Naive B cell (primary cell): ENCODE data around the gene ABCB6. TPM values are rescaled to one million over a fixed set of nuclear protein-coding genes. Genes with fewer than 3 reads are reported as not detected.

Source experiments
- ATAC-seq, 2 donors: fragments of 150-1000 bp; cut with Tn5 transposase; 2 replicates each; pipeline ENCODE4 v1.10.0; 2021; ENCODE audit warnings: low read depth in 2 of 2, mild to moderate bottlenecking in 2 of 2, moderate library complexity in 2 of 2
- DNase-seq: peaks from one replicate; pipeline ENCODE4 v3.0.0; 2022
- H3K27ac Mint-ChIP-seq, 6 donors: one replicate each; pipeline ENCODE4 v1.8.0; 2020 to 2022; ENCODE audit warnings: mild to moderate bottlenecking in 6 of 6, mixed read lengths in 6 of 6, moderate library complexity in 5 of 6, inconsistent platforms in 2 of 6
- H3K27me3 Mint-ChIP-seq, 3 donors: one replicate each; pipeline ENCODE4 v1.8.0; 2021 to 2022; ENCODE audit warnings: mixed read lengths in 3 of 3, mild to moderate bottlenecking in 1 of 3
- H3K36me3 Mint-ChIP-seq, 2 donors: one replicate each; pipeline ENCODE4 v1.8.0; 2020 to 2022; ENCODE audit warnings: mixed read lengths in 2 of 2, inconsistent platforms in 1 of 2, mild to moderate bottlenecking in 1 of 2
- H3K4me1 Mint-ChIP-seq, 3 donors: one replicate each; pipeline ENCODE4 v1.8.0; 2020 to 2022; ENCODE audit warnings: mixed read lengths in 3 of 3, inconsistent platforms in 1 of 3, mild to moderate bottlenecking in 1 of 3, moderate library complexity in 1 of 3
- H3K4me3 Mint-ChIP-seq, 8 donors: one replicate each; pipeline ENCODE4 v1.8.0; 2020 to 2022; ENCODE audit warnings: mild to moderate bottlenecking in 8 of 8, mixed read lengths in 8 of 8, moderate library complexity in 8 of 8, inconsistent platforms in 2 of 8
- H3K9me3 Mint-ChIP-seq, 7 donors: one replicate each; pipeline ENCODE4 v1.8.0; 2020 to 2022; ENCODE audit warnings: mixed read lengths in 7 of 7, mild to moderate bottlenecking in 5 of 7, inconsistent platforms in 2 of 7, moderate library complexity in 1 of 7
- polyA plus RNA-seq, 6 donors: library from polyadenylated mRNA; unstranded; fragments of 300-500 nt; fragmentation: Illumina TruSeq; gene quantifications; one replicate each; pipeline ENCODE4 v1.2.3, GENCODE V29; 2021; ENCODE audit warnings: low read depth in 6 of 6

The ABCB6 gene
- polyA plus RNA-seq, 6 donors from 2014 or later = 2.1 to 6.4 (median 3.2) TPM; not detected in 1

DNA sequence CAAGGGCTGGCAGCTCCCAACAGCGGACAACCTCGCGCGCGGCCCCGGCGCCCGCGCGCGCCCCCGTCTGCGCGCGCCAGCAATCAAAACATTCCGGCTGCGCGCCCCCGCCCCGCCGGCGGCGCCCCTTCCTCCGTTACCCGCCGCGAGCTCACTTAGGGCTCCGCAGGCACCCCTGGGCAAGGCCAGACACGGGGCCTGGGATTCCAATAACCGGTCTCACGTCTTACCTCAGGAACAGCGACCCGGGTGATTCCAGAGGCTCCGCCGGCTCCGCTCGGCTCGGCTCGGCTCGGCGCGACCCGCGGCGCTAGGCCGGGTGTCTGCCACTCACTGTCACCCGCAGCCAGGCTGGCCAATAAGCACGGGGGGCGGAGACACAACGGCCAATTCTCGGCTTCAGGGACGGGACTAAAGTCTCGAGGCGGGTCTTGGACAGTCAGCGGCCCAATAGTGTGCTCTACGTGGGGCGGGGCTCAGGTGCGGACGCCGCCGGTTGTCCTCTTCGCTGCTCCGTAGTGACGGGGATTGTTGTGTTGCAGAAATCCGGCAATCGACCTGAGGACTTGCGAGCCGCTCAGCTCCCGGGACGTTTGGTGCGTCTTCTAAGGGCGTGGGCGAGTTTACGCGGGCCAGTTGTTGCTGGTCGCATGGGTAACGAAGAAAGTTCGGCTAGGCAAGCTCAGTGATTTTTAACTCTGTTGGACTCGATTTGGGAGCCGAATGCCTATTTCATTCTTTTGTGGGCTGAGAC is 10.7 kb upstream of the ABCB6 start, which contains the start of the genes ANKZF1 and ATG9A:
ANKZF1 (plus strand) TSS at position 502 of the 754 bp plus-strand sequence. CDS start 452 bp downstream, outside the sequence.
ATG9A (minus strand) TSS at position 332 of the 754 bp plus-strand sequence. CDS start 1,612 bp downstream, outside the sequence.
- peak within 1 kb of the TSS; percentile 90 to 99 (median 98) for H3K27ac Mint-ChIP-seq
- H3K4me1 Mint-ChIP-seq = peaks cover 43 to 51% (median 43%) of the 10 kb centered on the region in 3 donors
- peak within 1 kb of the TSS; percentile 89 to 100 (median 98) for H3K4me3 Mint-ChIP-seq
- no peaks in the 10 kb centered on the region for H3K9me3 Mint-ChIP-seq
- ATAC-seq = peak; percentile 96
- H3K36me3 Mint-ChIP-seq = peaks cover 20 to 23% of the 10 kb centered on the region in 2 donors
- DNase-seq = peak; percentile 99
- no peaks in the 10 kb centered on the region for H3K27me3 Mint-ChIP-seq

DNA sequence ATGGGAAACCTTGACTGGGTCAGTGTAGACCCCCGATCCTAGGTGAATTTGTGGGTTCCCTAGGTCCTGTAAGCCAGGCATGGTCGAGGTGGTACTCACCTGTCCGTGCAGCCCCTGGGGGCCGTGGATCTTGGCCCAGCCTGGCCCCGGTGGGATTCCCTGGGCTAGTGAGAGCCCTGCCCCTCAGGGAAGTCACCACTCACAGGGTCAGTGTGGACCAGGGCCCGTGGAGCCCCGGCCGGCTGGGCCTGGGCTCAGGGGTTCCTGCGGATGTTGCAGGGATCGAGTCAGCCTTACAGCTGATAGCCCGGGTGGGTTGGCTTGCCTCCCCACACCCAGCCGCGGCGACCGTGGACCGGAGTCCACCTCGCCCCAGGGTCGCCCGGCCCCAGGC is 10.2 kb upstream of the ABCB6 start:
- DNase-seq (no peak), ATAC-seq (no peak)
- Mint-ChIP-seq H3K27ac (peak overlapping the region in 3 of 6 donors; percentile 24 to 98 (median 79)), H3K4me3 (peak overlapping the region; percentile 78 to 100 (median 88)), H3K9me3 (no peaks in the 10 kb centered on the region), H3K27me3 (no peaks in the 10 kb centered on the region), H3K36me3 (peaks cover 15 to 19% of the 10 kb centered on the region in 2 donors), H3K4me1 (peaks cover 39 to 50% (median 41%) of the 10 kb centered on the region in 3 donors)

DNA sequence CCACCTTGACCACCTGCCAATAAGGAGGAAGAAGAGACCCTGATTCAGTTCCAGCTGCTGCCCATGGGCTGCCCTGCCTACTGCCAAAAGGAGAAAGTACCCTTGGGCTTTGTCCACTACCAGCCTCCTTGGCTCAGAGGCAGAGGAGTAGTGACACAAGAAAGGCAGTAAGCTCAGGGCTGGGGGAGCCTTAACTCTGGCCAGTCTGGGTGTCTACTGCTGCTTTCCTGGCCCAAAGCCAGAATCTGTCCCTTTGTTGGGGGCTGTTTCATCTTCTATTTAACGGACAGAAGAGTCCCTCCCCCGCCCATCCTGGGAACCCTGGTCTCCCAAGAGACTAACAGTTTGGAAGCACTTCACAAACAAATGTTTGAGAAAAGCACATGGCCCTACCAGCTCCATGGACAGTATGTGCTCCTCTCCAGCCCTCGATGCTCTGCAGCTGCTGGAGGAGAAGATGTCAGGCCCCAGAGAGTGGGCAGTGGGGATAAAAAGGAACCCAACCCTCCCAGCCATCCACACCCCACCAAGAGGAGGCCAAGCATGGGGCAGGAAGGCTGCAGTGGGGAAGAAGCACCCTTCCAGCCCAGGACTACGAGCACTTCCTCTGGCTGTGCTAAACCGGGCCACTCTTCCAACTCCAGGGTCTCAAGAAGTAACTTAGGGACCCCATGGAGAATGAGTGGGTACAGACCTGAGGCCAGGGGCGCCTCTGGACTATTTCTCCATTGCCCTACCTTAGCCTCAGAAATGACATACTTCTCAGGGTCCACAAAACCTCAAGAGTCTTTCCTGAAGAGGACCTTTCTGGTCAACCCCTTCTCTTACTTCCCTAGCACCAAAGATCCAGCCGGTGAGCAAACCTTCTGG is 9.5 kb upstream of the ABCB6 start:
- Mint-ChIP-seq H3K4me3 (peak overlapping the region; percentile 78 to 100 (median 88)), H3K27me3 (no peaks in the 10 kb centered on the region), H3K36me3 (peaks cover 15 to 18% of the 10 kb centered on the region in 2 donors), H3K4me1 (peaks cover 33 to 50% (median 41%) of the 10 kb centered on the region in 3 donors), H3K9me3 (no peaks in the 10 kb centered on the region), H3K27ac (peak overlapping the region in 4 of 6 donors; percentile 24 to 98 (median 78))
- no peak for ATAC-seq
- DNase-seq = no peak

DNA sequence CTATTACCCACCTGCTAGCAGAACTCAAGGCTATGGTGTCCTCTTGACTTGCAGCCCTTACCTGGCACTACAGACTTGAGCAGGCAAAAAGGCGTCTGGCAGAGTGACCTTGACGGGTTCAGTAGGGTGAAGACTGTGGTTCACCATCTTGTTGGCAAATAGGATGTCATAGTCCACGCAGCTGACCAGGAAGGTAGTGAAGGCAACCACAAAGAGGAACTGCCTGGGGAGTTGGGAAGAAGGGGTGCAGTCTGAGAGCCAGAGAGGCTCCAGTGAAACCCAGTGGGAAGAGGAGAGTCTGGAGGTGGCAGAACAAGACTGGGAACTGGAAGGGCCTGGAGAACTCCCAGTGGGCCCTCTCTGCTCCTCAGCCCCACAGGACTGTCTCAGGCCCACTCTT is 6.6 kb upstream of the ABCB6 start:
- H3K4me3 Mint-ChIP-seq = peak overlapping the region in 2 of 8 donors; percentile 66 to 77
- ATAC-seq (no peak), DNase-seq (no peak)
- H3K27me3 Mint-ChIP-seq = no peaks in the 10 kb centered on the region
- peaks cover 33 to 42% (median 38%) of the 10 kb centered on the region in 3 donors for H3K4me1 Mint-ChIP-seq
- H3K9me3 Mint-ChIP-seq = no peaks in the 10 kb centered on the region
- H3K27ac Mint-ChIP-seq = no peak overlapping the region
- H3K36me3 Mint-ChIP-seq = peaks cover 21 to 30% of the 10 kb centered on the region in 2 donors

DNA sequence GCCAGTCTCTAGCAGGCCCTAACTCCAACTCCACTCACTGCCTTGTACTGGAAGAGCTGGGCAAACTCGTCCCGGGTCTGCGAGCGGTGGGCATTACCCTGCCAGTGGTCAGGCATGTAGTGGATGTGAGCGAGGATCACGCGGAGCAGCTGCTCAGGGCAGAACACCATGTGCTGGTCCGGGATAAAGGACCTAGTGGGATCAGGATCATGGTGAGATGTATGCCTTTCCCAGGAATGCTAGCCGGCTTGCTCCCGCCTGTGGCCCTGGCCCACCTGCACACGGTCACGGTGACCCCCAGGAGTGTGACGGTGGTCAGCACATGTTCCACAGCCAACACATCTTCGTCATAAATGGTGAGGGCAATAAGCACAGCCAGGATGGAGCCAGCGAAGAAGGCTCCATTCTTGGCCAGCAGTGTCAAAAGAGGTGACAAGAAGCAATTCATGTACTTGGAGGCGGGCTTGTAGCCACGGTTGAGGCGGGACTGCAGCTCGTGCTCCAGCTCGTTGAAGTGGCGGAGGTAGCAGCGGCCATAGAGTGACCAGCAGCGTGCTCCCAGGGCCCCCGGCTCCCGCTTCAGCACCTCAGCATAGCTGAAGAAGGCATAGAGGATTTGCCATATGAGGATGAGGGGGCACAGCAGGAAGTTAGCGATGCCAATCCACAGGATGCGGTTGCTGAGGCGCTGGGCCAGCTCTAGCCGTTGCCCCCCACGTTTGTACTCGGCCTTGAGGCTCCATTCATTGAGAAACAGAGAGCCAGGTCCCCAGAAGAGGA is 5.3 kb upstream of the ABCB6 start:
- no peak for ATAC-seq
- peaks cover 31 to 44% (median 32%) of the 10 kb centered on the region in 3 donors for H3K4me1 Mint-ChIP-seq
- peak overlapping the region in 1 of 8 donors; percentile 42 for H3K4me3 Mint-ChIP-seq
- H3K36me3 Mint-ChIP-seq = peaks cover 21 to 30% of the 10 kb centered on the region in 2 donors
- no peaks in the 10 kb centered on the region for H3K9me3 Mint-ChIP-seq
- H3K27me3 Mint-ChIP-seq = no peaks in the 10 kb centered on the region
- no peak for DNase-seq
- peak overlapping the region in 3 of 6 donors; percentile 11 to 81 (median 56) for H3K27ac Mint-ChIP-seq

DNA sequence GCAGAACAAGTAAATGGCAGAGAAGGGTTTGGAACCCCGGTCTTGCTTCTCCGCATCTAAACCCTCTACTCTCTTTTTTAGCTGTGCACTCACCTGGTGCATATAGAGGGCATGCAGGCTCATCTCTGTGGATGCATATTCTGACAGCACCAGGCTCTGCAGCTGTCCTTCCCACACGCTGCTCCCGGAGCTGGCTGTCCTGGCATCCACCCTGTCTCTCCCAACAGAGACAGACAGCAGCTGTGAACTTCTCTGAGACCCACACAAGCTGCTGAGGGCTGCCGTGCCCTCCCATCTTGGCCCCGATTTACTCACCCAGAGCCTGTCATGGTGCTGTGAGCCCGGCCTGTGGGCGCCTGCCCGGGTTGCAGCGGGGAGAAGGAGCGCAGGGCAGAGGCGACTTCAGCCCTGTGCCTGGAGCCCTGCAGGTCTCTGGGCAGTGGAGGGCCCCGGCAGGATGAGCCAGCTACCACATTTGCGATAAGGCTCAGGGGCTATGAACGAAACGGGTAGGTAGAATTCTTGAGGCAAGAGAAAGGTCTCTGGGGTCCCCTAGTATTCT is 3.3 kb upstream of the ABCB6 start:
- no peak for DNase-seq
- Mint-ChIP-seq H3K27ac (no peak overlapping the region), H3K27me3 (no peaks in the 10 kb centered on the region), H3K4me1 (peaks cover 25 to 38% (median 31%) of the 10 kb centered on the region in 3 donors), H3K9me3 (no peaks in the 10 kb centered on the region), H3K36me3 (peaks cover 21 to 30% of the 10 kb centered on the region in 2 donors), H3K4me3 (peak overlapping the region in 1 of 8 donors; percentile 71)
- no peak for ATAC-seq

DNA sequence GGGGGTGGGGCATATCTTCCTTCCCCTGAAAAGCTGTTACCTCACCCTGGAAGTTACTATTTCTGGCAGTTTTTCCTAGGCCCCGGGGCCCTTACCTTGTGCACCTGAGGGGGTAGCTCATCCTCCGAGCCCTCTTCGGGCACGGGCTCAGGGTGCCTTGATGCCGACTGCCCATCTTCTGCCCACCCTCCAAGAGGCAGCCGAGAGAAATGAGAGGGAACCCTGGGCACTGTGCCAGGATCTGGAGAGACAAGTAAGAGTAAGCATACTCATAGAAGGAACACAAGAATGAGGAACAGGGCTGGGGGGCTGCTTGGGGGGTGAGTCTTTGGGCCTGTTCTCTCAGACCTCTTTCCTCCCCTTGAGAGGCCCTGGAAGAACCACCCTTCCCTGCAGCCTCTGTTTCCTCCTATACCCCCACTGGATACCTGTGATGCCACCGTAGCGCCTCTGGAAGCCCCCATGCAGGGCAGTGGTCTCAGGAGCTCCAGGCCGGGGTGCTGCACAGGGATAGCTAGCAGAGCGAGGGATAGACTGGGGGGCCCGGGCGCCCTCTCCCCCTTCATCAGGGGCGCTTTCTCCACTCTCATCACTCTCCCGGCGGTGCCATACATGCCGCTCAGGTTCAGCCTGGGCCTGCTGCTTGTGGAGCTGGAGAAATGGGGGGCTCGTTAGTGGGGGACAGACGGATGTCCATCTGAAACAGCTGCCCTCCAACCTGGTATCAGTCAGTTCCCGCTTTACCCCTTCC is 2.1 kb upstream of the ABCB6 start:
- Mint-ChIP-seq H3K27me3 (no peaks in the 10 kb centered on the region), H3K27ac (peak overlapping the region in 2 of 6 donors; percentile 28 to 64), H3K9me3 (no peaks in the 10 kb centered on the region), H3K4me1 (peaks cover 31 to 39% (median 37%) of the 10 kb centered on the region in 3 donors), H3K4me3 (peak overlapping the region in 3 of 8 donors; percentile 1 to 71 (median 44)), H3K36me3 (peaks cover 16 to 30% of the 10 kb centered on the region in 2 donors)
- DNase-seq = no peak
- no peak for ATAC-seq

DNA sequence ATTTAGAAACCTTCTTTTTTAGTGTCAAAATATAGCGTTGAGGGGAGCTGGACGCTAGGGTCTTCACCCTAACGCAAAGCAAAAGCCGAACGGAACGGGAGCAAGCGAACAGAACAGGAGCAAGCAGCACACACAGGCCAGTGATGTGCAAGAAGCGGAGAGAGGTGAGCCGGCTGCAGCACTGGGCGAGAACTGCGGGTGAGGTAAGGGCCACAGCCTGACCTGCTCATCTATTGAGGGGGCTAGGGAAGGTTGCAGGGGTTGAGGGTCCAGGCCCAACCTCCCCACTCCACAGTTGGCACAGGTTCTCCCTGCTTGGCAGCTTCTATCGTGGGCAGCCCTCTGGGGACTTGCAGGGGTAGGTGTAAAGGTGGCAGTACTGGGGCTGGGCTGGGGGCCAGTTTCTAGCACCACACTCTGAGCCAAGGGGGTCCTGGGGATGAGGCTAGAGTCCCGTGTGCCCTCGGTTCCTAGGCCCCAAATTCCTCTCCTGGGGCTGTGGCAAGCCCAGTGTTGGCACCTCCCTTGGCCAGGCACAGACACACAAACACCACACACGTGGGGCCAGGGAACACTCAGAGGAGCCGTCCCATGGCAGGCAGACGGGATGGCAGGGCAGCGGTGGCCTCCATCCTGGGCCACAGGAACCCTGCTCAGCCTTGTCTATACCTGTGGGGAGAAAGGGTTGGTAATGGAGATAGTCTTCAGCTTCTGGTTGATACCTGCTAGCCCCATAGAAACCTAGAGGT is 1.2 kb upstream of the ABCB6 start:
- peaks cover 12 to 22% of the 10 kb centered on the region in 2 donors for H3K36me3 Mint-ChIP-seq
- DNase-seq (no peak), ATAC-seq (no peak)
- no peaks in the 10 kb centered on the region for H3K9me3 Mint-ChIP-seq
- peak overlapping the region in 5 of 6 donors; percentile 26 to 79 (median 54) for H3K27ac Mint-ChIP-seq
- peak overlapping the region; percentile 15 to 90 (median 68) for H3K4me3 Mint-ChIP-seq
- no peaks in the 10 kb centered on the region for H3K27me3 Mint-ChIP-seq
- H3K4me1 Mint-ChIP-seq = peaks cover 25 to 37% (median 35%) of the 10 kb centered on the region in 3 donors

DNA sequence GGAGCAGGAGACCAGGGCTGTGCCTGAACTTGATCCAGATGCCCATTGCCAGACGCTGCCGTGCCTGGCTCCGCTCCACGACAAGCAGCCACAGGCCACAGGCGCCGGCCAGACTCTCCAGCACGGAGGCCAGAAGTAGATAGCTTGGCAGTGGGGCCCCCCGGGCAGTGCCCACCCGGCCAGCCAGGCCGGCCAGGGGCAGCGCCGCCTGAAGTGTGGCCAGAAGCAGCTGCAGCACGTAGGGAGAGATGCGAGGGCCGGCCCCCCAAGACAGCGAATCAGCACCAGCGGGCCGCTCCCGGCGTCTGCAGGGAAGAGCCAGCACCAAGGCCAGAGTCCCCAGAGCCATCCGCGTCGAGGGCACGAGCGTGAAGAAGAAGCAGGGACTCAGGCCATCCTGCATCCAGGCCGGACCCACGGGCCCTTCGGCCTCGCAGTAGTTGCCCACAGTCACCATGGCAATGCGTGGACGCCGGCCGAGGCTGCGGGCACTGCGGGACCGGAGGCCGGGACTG is 484 bp downstream of the ABCB6 start:
- peak overlapping the region; percentile 78 to 94 (median 84) for H3K4me3 Mint-ChIP-seq
- peak; percentile 20 to 24 for ATAC-seq
- H3K27me3 Mint-ChIP-seq = no peaks in the 10 kb centered on the region
- DNase-seq = no peak
- H3K36me3 Mint-ChIP-seq = peaks cover 6 to 19% of the 10 kb centered on the region in 2 donors
- H3K27ac Mint-ChIP-seq = peak overlapping the region; percentile 38 to 79 (median 70)
- H3K9me3 Mint-ChIP-seq = no peaks in the 10 kb centered on the region
- H3K4me1 Mint-ChIP-seq = peaks cover 26 to 42% (median 29%) of the 10 kb centered on the region in 3 donors

DNA sequence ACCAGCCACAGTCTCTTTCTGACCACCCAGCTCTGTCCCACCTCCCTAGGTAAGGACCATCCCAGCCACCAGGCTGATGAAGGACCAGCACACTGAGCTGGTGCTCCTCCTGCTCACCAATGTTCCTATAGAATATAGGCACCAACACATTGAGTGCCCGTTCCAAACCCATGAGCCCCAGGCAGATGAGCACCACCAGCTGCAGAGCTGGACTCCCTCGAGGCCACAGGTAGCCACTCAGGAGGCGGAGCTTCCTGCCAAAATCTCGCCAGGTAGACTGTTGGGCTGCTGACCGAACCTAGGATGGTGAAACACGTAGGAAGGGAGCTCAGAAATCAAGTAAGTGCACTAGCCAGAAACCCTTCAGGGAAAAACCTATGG is 2.2 kb downstream of the ABCB6 start:
- H3K4me1 Mint-ChIP-seq = peaks cover 24 to 42% (median 37%) of the 10 kb centered on the region in 3 donors
- H3K36me3 Mint-ChIP-seq = peaks cover 4 to 12% of the 10 kb centered on the region in 2 donors
- no peaks in the 10 kb centered on the region for H3K27me3 Mint-ChIP-seq
- DNase-seq (no peak), ATAC-seq (no peak)
- peak overlapping the region in 5 of 8 donors; percentile 7 to 77 (median 44) for H3K4me3 Mint-ChIP-seq
- no peaks in the 10 kb centered on the region for H3K9me3 Mint-ChIP-seq
- H3K27ac Mint-ChIP-seq = no peak overlapping the region

DNA sequence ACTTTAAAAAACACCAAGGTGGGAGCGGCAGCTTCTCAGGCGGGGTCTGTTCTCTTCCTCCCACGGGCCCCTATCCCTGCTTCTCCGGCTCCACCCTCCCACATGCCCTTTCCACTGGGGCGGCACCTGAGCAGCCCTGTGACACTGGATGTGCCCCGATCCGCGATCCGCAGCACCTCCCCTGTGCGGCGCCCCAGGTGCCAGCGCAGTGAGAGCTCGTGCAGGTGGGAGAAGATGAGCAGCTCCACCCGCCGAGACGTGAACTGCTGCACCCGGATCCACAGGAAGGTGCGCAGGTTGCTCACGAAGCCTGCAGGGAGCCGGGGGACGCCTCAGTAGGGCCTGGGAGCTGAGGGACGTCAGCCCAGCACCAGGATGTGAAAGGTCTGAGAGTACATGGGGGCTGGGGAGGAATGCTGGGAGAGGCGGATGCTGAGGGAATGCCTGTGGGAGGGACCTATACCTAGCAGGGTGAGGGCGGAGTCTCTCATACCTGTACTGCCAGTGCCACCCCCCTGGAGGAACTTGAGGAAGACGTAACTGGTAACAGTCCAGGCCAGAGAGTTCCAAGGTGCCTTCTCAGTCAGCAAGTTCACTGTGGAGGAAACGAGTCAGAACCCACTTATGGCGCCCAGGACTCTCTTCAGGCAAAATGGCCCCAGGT is 2.8 kb downstream of the ABCB6 start:
- ATAC-seq (no peak), DNase-seq (no peak)
- no peak overlapping the region for H3K27ac Mint-ChIP-seq
- peaks cover 0 to 7% of the 10 kb centered on the region in 2 donors for H3K36me3 Mint-ChIP-seq
- H3K4me3 Mint-ChIP-seq = peak overlapping the region in 1 of 8 donors; percentile 69
- H3K9me3 Mint-ChIP-seq = no peaks in the 10 kb centered on the region
- peaks cover 21 to 43% (median 42%) of the 10 kb centered on the region in 3 donors for H3K4me1 Mint-ChIP-seq
- H3K27me3 Mint-ChIP-seq = no peaks in the 10 kb centered on the region
